OCI-LY1 (cell line): ENCODE results near the gene ZNF570.

Experiments
- H2AFZ ChIP-seq: fragments of 200-600 bp; sonication (generic), shearing (Covaris generic); 2 replicates; pipeline ENCODE4 v1.6.0; 2014; ENCODE audit warnings: antibody characterized with exemption, mild to moderate bottlenecking, low read length
- H3F3A ChIP-seq: fragments of 200-600 bp; sonication (generic), shearing (Covaris generic); 2 replicates; pipeline ENCODE4 v1.6.0; 2014; ENCODE audit warnings: mild to moderate bottlenecking, antibody characterized with exemption, low read length, moderate library complexity; ENCODE audit not compliant: insufficient read depth
- H3K27ac ChIP-seq: fragments of 200-600 bp; sonication (generic); 2 replicates; pipeline ENCODE4 v1.5.1; 2014; ENCODE audit warnings: low read length, mixed run types, mild to moderate bottlenecking, low read depth; ENCODE audit not compliant: poor library complexity, severe bottlenecking
- H3K27me3 ChIP-seq: fragments of 200-600 bp; sonication (generic); 2 replicates; pipeline ENCODE4 v1.6.0; 2014; ENCODE audit warnings: antibody characterized with exemption, mild to moderate bottlenecking, low read length, moderate library complexity; ENCODE audit not compliant: insufficient read depth
- H3K36me3 ChIP-seq: fragments of 200-600 bp; sonication (generic); 2 replicates; pipeline ENCODE4 v1.6.1; 2014; ENCODE audit warnings: mild to moderate bottlenecking, antibody characterized with exemption, low read length, moderate library complexity, mixed read lengths; ENCODE audit not compliant: insufficient read depth
- H3K4me1 ChIP-seq: fragments of 200-600 bp; sonication (generic); 2 replicates; pipeline ENCODE4 v1.5.1; 2014; ENCODE audit warnings: mild to moderate bottlenecking, low read length, moderate library complexity; ENCODE audit not compliant: insufficient read depth, severe bottlenecking
- H3K4me2 ChIP-seq: fragments of 200-600 bp; sonication (generic), shearing (Covaris generic); 2 replicates; pipeline ENCODE4 v1.6.1; 2014; ENCODE audit warnings: low read length
- H3K4me3 ChIP-seq: fragments of 200-600 bp; sonication (generic); 2 replicates; pipeline ENCODE4 v1.5.1; 2014; ENCODE audit warnings: low read length, low read depth, mild to moderate bottlenecking, mixed read lengths; ENCODE audit not compliant: poor library complexity, severe bottlenecking
- H3K79me2 ChIP-seq: fragments of 200-600 bp; shearing (Covaris generic); 2 replicates; pipeline ENCODE4 v1.6.1; 2016; ENCODE audit warnings: mixed run types, low read length, mixed read lengths; ENCODE audit not compliant: insufficient read depth
- H3K9ac ChIP-seq: fragments of 200-600 bp; sonication (generic), shearing (Covaris generic); 2 replicates; pipeline ENCODE4 v1.6.1; 2014; ENCODE audit warnings: mild to moderate bottlenecking, low read length, mixed read lengths
- H3K9me2 ChIP-seq: fragments of 200-600 bp; sonication (generic), shearing (Covaris generic); 2 replicates; pipeline ENCODE4 v1.6.1; 2014; ENCODE audit warnings: low read depth, mild to moderate bottlenecking, low read length, mixed read lengths
- H3K9me3 ChIP-seq: fragments of 200-600 bp; shearing (Covaris generic); 2 replicates; pipeline ENCODE4 v1.6.1; 2014; ENCODE audit warnings: low read length, mixed read lengths
- H4K20me1 ChIP-seq: fragments of 200-600 bp; sonication (generic), shearing (Covaris generic); 2 replicates; pipeline ENCODE4 v1.6.0; 2016; ENCODE audit warnings: mild to moderate bottlenecking, low read length; ENCODE audit not compliant: insufficient read depth
- CTCF ChIP-seq: fragments of 200-600 bp; sonication (generic), shearing (Covaris generic); IDR thresholded peaks from 2 replicates; pipeline ENCODE4 v1.5.1; 2017; ENCODE audit warnings: mild to moderate bottlenecking, antibody characterized with exemption, low read length, moderate library complexity, mixed read lengths
- EZH2 ChIP-seq: fragments of 200-600 bp; sonication (generic), shearing (Covaris generic); IDR thresholded peaks from 2 replicates; pipeline ENCODE4 v1.8.0; 2017; ENCODE audit warnings: borderline replicate concordance, mixed run types, mild to moderate bottlenecking, antibody characterized with exemption, low read length, moderate library complexity, mixed read lengths

The ZNF570 gene

GRCh38 chr19:37505958-37506386 is 36.8 kb downstream of the ZNF570 start:
- no peaks in the 10 kb centered on the region for H3F3A ChIP-seq
- peaks cover 24% of the 10 kb centered on the region for H3K36me3 ChIP-seq
- H3K79me2 ChIP-seq, result no peaks in the 10 kb centered on the region
- H2AFZ ChIP-seq, result 0 out of 2 replicates have a peak overlapping the region, but pooled peaks have one; percentile 1
- TF ChIP-seq CTCF (no peak), EZH2 (no peak)
- H3K4me2 ChIP-seq, result peak overlapping the region; percentile 67
- H3K9ac ChIP-seq, result peak overlapping the region; percentile 67
- no peaks in the 10 kb centered on the region for H4K20me1 ChIP-seq
- H3K4me3 ChIP-seq, result peak overlapping the region; percentile 76
- no peaks in the 10 kb centered on the region for H3K27me3 ChIP-seq
- H3K27ac ChIP-seq, result peak overlapping the region; percentile 81
- peaks cover 13% of the 10 kb centered on the region for H3K4me1 ChIP-seq
- peaks cover 3% of the 10 kb centered on the region; the same call in 1 of the 2 replicates for H3K9me3 ChIP-seq
- no peaks in the 10 kb centered on the region for H3K9me2 ChIP-seq

GRCh38 chr19:37506387-37507166 is 37.4 kb downstream of the ZNF570 start, which contains the start of gene ZNF793:
Gene ZNF793 (plus strand): TSS chr19:37506939. CDS start chr19:37523440, 16,501 bp downstream.
- H3K27ac ChIP-seq, result peak within 1 kb of the TSS; percentile 81
- H3K4me1 ChIP-seq, result peaks cover 13% of the 10 kb centered on the region
- peak within 1 kb of the TSS; percentile 67 for H3K9ac ChIP-seq
- H3K9me2 ChIP-seq, result no peaks in the 10 kb centered on the region
- H3K4me3 ChIP-seq, result peak within 1 kb of the TSS; percentile 76
- no peak for TF ChIP-seq CTCF
- TF ChIP-seq EZH2, result no peak
- H3K27me3 ChIP-seq, result no peaks in the 10 kb centered on the region
- H3K36me3 ChIP-seq, result peaks cover 30% of the 10 kb centered on the region
- peaks cover 3% of the 10 kb centered on the region; the same call in 1 of the 2 replicates for H3K9me3 ChIP-seq
- 0 out of 2 replicates have a peak within 1 kb of the TSS, but pooled peaks have one; percentile 1 for H2AFZ ChIP-seq
- H3K79me2 ChIP-seq, result no peaks in the 10 kb centered on the region
- no peaks in the 10 kb centered on the region for H4K20me1 ChIP-seq
- H3F3A ChIP-seq, result no peaks in the 10 kb centered on the region
- H3K4me2 ChIP-seq, result peak within 1 kb of the TSS; percentile 67

- no peaks in the 10 kb centered on the region for H3K79me2 ChIP-seq
- peak overlapping the region; percentile 67 for H3K9ac ChIP-seq
- H2AFZ ChIP-seq, result no peak overlapping the region
- no peaks in the 10 kb centered on the region for H3K9me2 ChIP-seq
- H3K4me2 ChIP-seq, result peak overlapping the region; percentile 67
- no peaks in the 10 kb centered on the region for H3K27me3 ChIP-seq
- peaks cover 35% of the 10 kb centered on the region for H3K36me3 ChIP-seq
- H3K4me3 ChIP-seq, result peak overlapping the region; percentile 76
- H3K27ac ChIP-seq, result peak overlapping the region; percentile 81
- no peaks in the 10 kb centered on the region for H4K20me1 ChIP-seq
- TF ChIP-seq CTCF (no peak), EZH2 (no peak)
- H3K9me3 ChIP-seq, result peaks cover 5% of the 10 kb centered on the region; the same call in 1 of the 2 replicates
- no peaks in the 10 kb centered on the region for H3F3A ChIP-seq
- peaks cover 13% of the 10 kb centered on the region for H3K4me1 ChIP-seq
Measured at GRCh38 chr19:37507167-37507464, 38.0 kb downstream of the ZNF570 start.
